Hippocampal formation (tissue), 2 donors: ENCODE results near the gene CARS2.
"Not testable (repeated sequence)": the region's sequence is repeated elsewhere in the genome, so short reads cannot be mapped to it uniquely, and the experiment has no call there.

Experiments used
- DNase-seq, 2 donors: peaks; one replicate each; lab custom pipeline; 2025; lab: John Stamatoyannopoulos, UW

Gene CARS2

DNA sequence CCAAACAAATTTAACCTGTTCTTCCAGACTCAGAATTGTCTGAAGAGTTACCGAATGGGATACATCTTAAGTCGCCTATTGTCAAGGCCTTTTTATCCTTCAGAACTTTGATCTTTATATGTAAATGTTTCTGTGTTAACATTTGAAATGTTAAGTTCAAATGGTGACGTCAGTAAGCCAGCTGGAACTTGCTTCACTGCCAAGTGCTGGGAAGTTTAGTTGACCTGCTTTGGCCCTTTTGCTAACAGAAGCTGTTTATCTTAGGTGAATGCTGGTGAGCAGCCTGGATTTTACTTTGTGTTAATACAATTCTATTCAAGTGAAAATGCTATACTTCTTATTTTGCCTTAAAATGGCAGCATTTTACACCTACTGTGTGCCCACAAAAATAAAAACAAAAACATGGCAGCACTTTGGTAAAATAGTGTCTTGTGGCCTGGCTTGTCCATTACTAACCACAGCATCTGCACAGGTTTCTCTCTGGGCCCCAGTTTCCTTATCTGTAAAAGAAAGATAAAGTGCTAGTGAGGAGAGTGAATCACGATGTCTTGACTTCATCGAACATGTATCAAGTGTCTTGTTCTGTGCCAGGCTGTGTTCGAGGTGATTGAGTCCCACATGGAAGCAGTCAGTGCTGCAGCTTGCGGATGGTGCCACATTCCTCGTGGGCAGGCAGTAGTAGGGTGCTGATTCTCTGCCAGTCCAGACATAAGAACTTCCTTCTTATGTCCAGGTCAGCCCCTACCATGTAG lies 88.4 kb downstream of the CARS2 start:
- no peak for DNase-seq

DNA sequence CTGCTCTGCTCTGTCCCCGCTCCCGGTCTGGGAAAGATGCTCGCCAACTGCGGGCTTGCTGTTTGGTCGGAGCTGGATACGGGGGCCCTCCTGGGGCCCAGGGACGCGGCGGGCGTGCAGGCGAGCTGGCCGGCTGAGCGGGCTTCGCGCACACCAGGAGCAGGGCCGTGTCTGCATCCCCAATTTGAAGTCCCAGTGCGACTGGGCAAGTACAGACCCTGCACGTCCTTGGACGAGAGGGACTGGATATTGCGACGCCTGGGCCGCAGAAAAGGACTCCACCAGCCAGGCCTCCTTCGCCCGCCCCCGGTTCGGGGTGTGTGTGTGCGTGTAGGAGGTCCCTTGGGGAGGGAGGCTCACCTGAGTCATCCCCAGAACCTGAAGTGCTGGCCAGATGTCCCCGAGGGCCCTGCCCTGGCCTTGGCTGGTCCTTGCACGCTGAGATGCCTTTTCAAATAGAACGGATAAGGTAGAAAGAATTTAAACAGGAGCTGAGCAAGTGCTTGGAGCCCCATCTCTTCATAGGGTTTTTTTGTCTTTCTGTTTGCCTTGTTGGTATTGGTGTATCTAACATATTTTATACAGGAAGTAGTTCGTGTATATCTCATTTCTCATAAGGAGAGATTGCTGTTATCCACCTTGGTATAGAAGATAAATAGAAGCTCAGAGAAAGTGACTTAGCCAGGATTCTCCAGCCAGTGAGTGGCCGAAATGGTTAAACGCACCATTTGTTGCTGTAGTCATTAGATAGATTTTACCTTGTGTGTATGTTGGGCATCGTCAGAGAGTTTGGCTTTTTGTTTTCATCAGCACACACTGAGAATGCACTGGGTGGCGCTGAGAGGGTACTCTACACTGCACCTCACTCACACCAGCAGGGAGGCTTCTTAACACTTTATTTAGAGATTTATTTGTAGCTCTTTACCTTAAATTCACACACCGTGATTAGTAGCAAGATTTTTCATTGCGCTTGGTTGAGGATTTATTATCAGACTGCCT lies 89.5 kb downstream of the CARS2 start:
- no peak for DNase-seq

DNA sequence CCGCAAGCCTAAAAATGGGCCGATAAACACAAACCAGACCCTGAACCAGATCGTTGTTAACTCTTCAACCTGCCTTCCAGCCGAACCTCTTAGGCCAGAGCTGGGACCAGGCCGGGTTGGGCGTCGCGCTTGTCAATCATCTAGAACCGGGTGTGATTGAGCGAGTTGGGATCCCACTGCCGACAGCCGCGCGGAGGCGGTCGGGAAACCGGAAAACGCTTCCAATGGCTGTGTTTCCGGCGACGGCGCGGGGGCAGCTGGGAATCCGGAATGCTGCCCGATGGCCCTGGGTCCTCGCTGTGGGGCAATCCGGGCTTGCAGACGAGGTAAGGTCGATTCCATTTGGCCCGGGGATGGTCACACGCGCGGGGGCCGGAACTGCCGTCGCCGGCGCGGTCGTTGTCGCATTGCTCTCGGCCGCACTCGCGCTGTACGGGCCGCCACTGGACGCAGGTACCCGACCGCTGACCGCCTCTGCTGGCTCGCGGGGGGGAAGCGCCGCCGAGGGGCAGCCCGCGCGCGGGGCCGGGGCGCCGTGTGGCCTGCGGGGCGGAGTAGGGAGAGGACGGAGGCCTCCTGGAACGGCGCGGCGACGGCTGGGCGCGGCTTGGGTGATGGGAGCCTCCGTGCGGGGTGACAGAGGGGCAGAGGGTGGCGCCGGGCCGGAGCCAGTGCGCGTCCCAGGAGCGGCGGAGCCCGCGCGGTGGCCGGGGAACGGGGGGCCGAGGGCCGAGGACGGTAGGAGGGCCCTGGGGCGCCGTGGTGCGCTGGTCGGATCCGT lies 90.4 kb downstream of the CARS2 start, which contains the start of gene NAXD:
NAXD (plus strand) TSS at position 224 of the 781 bp plus-strand sequence; CDS start at position 281, 57 bp downstream.
- peak; percentile 90 for DNase-seq

DNA sequence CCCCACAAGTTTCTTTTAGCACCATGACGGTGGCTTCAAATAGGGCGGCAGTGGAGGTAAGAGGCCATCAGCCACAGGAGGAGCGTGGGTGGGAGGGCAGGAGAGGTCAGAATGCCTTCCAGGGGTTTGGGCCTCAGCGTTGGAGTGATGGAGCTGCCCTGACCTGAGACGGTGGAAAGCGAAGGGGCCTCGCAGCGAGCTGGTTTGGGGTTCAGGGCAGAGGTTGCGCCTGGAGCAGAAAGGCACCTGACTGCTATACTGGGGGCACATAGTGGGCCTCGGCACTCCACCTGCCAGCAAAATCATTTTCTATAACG lies 91.0 kb downstream of the CARS2 start:
- no peak for DNase-seq

DNA sequence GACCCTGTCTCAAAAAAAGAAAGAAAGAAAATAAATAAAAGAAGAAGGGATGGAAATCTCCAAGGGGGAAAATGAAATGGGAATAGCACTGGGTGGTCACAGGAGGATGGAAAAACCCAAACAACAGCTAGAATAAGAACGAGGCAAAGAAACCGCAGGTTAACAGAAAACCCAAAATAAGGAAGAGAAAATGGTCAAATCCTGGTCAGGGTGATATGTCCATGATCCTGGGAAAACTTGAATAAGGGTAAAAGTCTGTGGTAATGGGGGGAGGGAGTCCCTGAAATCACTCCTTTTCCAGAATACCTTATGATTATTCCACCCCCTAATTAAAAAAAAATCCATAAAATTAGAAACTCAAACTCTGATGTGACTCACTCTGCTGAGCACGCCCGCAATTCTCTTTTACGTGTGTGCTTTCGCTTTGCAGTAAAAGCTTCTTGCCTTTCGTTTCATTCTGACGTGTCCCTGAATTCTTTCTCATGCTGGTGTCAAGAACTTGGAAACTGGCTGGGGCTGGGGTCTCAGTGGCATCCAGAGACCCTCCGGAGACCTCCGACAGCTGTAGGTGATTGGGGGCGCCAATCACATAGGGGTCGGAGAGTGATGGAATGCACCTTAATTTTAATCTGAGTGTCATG lies 94.8 kb downstream of the CARS2 start:
- DNase-seq: no peak

DNA sequence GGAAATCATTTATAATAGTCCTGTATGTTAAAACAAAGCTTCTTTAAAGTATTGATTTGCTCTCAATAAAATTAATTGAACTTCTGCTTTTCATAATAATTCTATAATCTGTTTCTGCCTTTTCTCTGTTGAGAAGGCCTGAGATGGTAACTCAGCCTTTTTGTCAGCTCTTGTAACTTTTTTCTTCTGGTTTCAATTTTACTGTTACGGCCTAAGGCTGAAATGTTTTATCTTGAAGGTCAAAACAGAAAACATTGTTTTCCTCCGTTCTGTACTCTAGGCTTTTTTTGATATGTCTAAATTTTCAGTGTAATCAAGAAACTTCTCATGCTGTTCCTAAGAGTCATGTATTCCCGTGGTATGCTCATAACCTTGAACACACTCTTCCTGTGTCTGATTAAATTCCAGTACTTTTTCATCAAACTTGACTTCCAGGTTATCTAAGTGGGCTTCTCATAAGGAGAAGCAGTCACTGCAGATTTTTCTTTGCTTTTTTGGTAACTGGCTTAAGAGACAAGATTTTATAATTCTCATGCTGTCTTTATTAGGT lies 98.2 kb downstream of the CARS2 start:
- DNase-seq: no peak

DNA sequence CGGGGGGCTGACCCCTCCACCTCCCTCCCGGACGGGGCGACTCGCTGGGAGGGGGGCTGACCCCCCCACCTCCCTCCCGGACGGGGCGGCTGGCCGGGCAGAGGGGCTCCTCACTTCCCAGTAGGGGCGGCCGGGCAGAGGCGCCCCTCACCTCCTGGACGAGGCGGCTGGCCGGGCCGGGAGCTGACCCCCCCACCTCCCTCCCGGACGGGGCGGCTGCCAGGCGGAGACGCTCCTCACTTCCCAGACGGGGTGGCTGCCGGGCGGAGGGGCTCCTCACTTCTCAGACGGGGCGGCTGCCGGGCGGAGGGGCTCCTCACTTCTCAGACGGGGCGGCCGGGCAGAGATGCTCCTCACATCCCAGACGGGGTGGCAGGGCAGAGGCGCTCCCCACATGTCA lies 99.6 kb downstream of the CARS2 start:
- DNase-seq: not testable (repeated sequence)

DNA sequence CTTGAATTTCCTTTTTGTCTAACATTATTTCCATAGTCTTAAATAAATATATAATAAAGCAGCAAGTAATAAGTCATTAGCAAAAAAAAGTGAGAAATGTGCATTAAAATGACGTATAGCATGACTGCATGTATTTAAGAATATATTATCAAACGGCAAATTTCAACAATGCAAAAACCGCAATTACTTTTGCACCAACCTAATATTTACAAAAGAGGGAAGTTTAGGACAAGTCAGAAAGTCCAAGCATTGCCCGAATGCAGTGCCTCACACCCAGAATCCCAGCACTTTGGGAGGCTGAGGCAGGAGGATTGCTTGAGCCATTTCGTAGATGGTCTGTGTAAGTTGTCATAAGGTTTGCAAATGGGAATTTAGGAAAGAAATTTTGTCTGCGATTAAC lies 100.8 kb downstream of the CARS2 start:
- DNase-seq: no peak

DNA sequence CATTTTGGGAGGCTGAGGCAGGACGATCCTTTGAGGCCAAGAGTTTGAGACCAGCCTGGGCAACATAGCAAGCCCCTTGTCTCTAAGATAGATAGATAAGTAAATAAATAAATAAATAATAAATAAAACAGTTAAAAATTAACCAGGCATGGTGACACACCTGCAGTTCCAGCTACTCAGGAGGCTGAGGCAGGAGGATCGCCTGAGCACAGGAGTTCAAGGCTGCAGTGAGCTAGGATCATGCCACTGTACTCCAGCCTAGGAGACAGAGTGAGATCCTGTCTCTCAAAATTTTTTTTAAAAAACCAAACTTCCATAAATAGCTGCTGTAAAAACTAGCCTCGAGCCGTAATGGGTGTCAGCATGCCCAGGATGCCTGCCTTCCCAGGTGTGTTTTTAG lies 104.9 kb downstream of the CARS2 start:
- no peak for DNase-seq

DNA sequence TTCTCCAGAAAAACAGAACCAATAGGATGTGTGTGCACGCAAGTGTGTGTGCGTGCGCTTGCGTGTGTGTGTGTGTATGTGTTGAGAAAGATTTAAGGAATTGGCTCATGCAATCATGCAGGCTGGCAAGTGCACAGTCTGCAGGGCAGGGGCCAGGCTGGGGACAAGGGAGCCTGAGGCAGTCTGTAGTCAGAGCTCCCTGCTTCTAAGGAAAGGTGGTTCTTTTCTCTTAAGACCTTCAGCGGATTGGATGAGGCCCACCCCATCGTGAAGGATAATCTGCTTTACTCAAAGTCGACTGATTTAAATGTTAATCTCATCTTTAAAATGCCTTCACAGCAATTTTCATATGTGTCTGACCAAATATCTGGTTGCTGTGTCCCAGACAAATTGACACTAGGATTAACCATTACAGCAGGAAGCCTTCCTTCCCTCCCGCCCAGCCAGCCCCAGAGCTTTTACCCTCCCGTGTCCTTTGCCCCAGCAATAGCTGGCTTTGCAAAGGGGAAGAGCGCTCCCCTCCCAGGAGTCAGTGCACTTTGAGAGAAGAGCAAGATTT lies 105.6 kb downstream of the CARS2 start:
- no peak for DNase-seq

DNA sequence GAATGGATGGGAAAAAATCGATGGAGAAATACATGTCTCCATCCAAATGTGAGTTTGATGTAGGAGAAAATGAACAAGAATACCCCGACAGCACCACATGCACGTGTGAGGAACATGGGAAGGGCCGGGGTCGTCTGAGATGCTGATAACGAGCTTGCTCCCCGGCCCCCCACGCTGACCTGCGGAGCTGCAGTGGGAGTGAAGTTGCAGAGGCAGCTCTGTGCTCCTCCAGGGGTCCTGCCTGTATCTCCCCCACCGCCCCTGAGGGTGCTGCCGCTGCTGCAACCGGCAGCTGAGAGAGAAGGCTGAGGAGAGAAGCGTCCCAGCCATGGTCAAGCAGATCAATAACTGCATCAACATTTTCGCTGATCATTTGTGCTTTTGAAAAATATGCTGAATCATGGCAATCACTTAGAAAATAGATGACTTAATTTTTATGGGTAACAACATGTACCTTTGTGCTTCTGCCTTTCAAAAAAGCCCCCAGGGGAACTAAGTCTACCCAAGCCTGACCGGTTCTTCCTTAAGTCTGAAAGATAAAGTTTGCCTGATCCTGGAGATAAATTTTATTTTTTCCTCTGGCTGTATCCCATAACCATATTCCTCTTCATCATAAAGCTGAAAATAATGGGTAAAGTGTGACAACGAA lies 108.8 kb downstream of the CARS2 start:
- DNase-seq: no peak

DNA sequence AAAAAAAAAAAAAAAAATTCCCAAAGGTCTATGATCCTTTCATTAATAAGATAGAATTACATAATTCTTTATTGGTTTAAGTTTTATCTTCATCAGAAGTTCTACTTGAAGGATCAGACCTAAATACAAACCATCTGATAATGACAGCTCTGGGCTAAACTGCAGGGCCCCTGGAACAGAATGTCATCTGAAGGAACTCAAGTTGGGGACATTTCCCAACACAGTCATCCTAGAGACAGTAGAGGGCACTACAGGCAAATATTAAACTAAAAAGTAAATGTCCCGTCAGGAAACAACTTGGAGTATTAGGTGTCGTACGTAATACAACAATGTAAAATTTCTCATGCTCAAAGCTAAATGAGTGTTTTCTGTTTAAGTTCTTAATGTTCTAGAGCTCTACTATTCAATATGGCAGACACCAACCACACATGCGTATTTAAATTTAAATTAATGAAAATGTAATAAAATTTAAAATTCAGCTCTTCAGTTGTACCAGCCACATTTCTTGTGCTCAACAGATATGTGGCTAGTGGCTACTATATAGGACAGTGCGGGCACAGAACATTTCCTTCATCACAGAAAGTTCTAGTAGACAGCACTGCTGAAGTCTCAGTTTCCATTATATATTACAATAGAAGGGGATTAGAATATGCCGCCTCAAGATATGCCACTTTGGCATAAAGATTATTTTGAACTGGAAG lies 112.3 kb downstream of the CARS2 start:
- DNase-seq: peak in 1 of 2 donors; percentile 36

DNA sequence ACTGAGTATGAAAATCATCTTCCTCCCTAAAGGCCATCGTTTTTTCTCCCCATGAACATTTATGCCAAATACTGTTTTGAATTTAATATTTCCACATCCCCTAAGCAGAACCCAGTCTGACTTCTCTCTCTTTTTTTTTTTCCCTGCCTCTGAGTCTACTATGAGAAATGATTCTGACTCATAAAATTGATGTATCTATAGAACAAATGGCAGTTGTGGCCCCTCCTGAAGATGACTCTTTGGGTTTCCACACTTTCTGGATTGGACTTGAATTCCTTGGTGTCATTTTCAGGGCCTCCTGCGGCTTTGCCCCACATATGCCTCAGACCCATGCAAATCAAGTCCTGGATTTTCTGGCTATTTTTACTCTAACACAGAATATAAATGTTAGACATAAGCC lies 113.3 kb downstream of the CARS2 start:
- DNase-seq: no peak
